Neutrophil (primary cell): Measurements from ENCODE around the gene CNKSR2.

Experiments
- H3K27ac ChIP-seq: fragments of 200-600 bp; sonication (generic); 2 replicates; pipeline ENCODE4 v1.5.1; 2016; ENCODE audit warnings: mild to moderate bottlenecking, moderate library complexity
- H3K27me3 ChIP-seq: fragments of 200-600 bp; sonication (generic); 2 replicates; pipeline ENCODE4 v1.6.0; 2016; ENCODE audit warnings: mild to moderate bottlenecking
- H3K36me3 ChIP-seq: fragments of 200-600 bp; sonication (generic); 2 replicates; pipeline ENCODE4 v1.5.1; 2017
- H3K4me1 ChIP-seq, 2 experiments: fragments of 200-600 bp in 1 of 2; sonication (generic) in 1 of 2; 1 replicate in 1 of 2; 2 replicates in 1 of 2; pipeline versions ENCODE4 v1.5.1 to v1.6.1; 2013 to 2016; ENCODE audit warnings: low read depth in 1 of 2, low read length in 1 of 2, mild to moderate bottlenecking in 1 of 2, moderate library complexity in 1 of 2; ENCODE audit not compliant: control insufficient read depth in 1 of 2, insufficient read depth in 1 of 2
- H3K4me3 ChIP-seq, 2 experiments: fragments of 200-600 bp in 1 of 2; sonication (generic) in 1 of 2; 1 replicate in 1 of 2; 2 replicates in 1 of 2; pipeline ENCODE4 v1.5.1; 2013 to 2016; ENCODE audit warnings: low read depth in 1 of 2, low read length in 1 of 2, mild to moderate bottlenecking in 1 of 2, moderate library complexity in 1 of 2
- H3K9me3 ChIP-seq: fragments of 200-600 bp; sonication (generic); 2 replicates; pipeline ENCODE4 v1.5.1; 2016
- TF ChIP-seq, protein P1 (sequence below): fragments of 200-600 bp; sonication (generic); IDR thresholded peaks from 2 replicates; pipeline ENCODE4 v1.5.1; 2016; ENCODE audit warnings: antibody characterized with exemption

Gene CNKSR2

DNA sequence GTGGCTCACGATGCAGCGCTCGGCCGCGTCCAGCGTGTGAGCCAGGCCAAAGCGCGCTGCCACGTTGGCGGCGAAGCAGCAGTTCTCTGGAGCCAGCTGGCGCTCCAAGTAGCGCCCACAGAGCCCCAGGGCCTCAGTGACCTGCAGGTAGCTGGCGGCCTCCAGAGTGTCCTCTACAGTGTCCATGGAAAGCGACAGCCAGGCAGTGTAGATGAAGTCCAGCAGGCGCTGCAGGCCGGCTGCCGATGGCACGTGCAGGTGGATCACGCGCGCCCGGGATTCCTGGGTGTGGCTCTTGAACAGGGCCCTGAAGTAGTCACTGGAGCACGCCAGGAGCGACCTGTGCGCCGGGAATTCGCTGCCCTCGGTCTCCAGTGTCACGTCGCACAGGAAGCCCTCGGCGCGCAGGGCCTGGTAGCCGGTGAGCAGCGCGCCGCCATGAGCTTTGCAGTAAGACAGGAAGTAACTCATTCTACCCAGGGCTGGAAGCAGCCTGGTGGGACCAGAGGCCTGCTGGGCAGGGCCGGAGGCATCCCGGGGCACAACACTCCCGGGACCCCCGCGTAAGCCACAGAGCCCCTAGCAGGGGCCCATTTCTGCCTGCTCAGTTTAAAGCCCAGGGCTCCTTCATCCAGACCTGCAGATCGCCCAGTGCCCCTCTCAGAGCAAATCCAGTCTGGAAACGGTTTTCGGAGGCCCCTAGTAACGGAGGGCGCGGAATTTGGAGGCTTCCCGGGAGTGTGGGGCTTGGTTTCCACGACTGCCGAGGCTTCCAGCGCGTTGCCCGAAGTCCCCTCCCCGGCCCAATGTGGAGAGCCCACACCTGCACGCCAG, 283.3 kb downstream of the CNKSR2 start:
- Histone ChIP-seq H3K27ac (no peak overlapping the region), H3K9me3 (no peaks in the 10 kb centered on the region), H3K36me3 (no peaks in the 10 kb centered on the region), H3K4me1 (no peaks in the 10 kb centered on the region), H3K4me3 (no peak overlapping the region), H3K27me3 (peaks cover 61% of the 10 kb centered on the region)
- TF ChIP-seq, protein P1, sequence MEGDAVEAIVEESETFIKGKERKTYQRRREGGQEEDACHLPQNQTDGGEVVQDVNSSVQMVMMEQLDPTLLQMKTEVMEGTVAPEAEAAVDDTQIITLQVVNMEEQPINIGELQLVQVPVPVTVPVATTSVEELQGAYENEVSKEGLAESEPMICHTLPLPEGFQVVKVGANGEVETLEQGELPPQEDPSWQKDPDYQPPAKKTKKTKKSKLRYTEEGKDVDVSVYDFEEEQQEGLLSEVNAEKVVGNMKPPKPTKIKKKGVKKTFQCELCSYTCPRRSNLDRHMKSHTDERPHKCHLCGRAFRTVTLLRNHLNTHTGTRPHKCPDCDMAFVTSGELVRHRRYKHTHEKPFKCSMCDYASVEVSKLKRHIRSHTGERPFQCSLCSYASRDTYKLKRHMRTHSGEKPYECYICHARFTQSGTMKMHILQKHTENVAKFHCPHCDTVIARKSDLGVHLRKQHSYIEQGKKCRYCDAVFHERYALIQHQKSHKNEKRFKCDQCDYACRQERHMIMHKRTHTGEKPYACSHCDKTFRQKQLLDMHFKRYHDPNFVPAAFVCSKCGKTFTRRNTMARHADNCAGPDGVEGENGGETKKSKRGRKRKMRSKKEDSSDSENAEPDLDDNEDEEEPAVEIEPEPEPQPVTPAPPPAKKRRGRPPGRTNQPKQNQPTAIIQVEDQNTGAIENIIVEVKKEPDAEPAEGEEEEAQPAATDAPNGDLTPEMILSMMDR, result no peak

DNA sequence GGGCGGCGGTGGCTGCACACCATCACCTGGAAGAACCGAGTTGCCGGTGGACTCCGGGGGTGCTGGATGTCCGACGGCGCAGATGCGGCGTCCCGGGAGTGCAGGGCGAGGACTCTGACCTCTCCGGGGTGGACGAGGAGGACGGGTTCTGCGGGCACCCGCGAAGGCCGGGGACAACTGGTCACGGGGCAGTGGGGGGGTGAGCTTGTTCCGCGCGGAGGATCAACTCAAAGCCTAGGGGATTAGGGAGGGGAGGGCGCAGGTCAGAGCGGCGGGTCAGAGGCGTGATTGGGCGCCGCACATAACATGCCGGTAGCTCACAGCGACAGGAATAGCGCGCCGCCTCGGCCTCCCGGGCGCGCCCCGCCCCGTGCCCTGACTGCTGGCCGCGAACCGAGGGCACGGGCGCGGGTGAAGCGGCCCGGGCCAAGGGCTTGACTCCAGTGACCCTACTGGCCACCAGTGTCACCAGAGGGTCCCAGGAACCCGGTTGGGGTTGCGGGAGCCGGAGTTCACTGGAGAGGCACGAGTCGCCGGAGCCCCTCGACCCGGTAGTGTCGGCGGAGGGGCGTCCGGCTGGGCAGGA, 284.0 kb downstream of the CNKSR2 start, which contains the start of gene KLHL34:
Gene KLHL34, minus strand, starts transcription at position 179 of the 586 bp plus-strand sequence. CDS start 542 bp downstream, outside the sequence.
- H3K27ac ChIP-seq, result no peak within 1 kb of the TSS
- TF ChIP-seq, protein P1, result no peak
- no peaks in the 10 kb centered on the region for H3K36me3 ChIP-seq
- H3K27me3 ChIP-seq, result peaks cover 61% of the 10 kb centered on the region
- H3K4me3 ChIP-seq, result no peak within 1 kb of the TSS
- H3K4me1 ChIP-seq, result no peaks in the 10 kb centered on the region
- no peaks in the 10 kb centered on the region for H3K9me3 ChIP-seq

GRCh38 chrX:21658746-21659145, 284.5 kb downstream of the CNKSR2 start:
- no peak overlapping the region for H3K4me3 ChIP-seq
- H3K9me3 ChIP-seq, result no peaks in the 10 kb centered on the region
- H3K36me3 ChIP-seq, result no peaks in the 10 kb centered on the region
- H3K27me3 ChIP-seq, result peaks cover 61% of the 10 kb centered on the region
- no peaks in the 10 kb centered on the region for H3K4me1 ChIP-seq
- TF ChIP-seq, protein P1, result no peak
- H3K27ac ChIP-seq, result no peak overlapping the region

DNA sequence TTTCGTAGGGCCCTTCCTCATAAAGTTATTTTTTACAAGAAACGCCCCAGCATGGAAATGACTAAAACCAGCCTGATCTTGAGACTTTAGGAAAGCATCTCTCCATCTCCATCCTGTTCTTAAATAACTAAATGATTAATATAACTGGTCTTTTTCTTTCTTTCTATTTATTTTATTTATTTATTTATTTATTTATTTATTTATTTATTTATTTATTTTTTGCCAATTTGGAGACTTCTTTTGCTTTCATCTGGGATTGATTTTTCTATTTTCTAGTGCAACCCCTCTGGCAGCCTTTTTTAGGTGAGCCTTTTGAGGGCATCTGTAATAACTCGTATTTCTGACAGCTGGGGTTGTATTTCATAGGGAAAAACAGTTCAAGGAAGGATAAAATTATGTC, 285.1 kb downstream of the CNKSR2 start:
- H3K27me3 ChIP-seq, result peaks cover 61% of the 10 kb centered on the region

DNA sequence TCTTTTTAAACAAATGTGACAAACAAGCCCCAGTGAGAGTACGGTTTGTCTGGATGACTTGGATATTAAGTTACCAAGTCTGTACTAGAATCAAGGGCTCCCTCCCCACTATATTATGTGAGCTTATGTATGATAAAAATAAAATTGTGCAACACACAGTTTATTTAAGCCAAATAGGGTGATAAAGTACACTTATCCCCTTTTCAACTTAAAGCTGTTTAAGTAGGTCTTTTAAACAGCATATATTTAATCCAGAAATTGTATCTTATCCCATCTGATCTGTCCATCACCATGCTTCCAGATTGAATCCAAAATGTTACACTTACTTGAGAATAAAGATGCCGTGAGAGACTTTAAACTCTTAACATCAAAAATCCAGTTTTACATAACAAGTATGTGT, 285.9 kb downstream of the CNKSR2 start:
- H3K4me1 ChIP-seq, result no peaks in the 10 kb centered on the region
- no peaks in the 10 kb centered on the region for H3K9me3 ChIP-seq
- H3K4me3 ChIP-seq, result no peak overlapping the region
- H3K36me3 ChIP-seq, result no peaks in the 10 kb centered on the region
- H3K27ac ChIP-seq, result no peak overlapping the region
- TF ChIP-seq, protein P1, result no peak
- peaks cover 61% of the 10 kb centered on the region for H3K27me3 ChIP-seq

More for the DNA sequence above, 285.1 kb downstream of the CNKSR2 start:
- H3K27ac ChIP-seq, result no peak overlapping the region
- H3K9me3 ChIP-seq, result no peaks in the 10 kb centered on the region
- no peaks in the 10 kb centered on the region for H3K36me3 ChIP-seq
- TF ChIP-seq, protein P1, result no peak
- H3K4me3 ChIP-seq, result no peak overlapping the region
- no peaks in the 10 kb centered on the region for H3K4me1 ChIP-seq
